ENCODE data around the gene CENPV.

DNA sequence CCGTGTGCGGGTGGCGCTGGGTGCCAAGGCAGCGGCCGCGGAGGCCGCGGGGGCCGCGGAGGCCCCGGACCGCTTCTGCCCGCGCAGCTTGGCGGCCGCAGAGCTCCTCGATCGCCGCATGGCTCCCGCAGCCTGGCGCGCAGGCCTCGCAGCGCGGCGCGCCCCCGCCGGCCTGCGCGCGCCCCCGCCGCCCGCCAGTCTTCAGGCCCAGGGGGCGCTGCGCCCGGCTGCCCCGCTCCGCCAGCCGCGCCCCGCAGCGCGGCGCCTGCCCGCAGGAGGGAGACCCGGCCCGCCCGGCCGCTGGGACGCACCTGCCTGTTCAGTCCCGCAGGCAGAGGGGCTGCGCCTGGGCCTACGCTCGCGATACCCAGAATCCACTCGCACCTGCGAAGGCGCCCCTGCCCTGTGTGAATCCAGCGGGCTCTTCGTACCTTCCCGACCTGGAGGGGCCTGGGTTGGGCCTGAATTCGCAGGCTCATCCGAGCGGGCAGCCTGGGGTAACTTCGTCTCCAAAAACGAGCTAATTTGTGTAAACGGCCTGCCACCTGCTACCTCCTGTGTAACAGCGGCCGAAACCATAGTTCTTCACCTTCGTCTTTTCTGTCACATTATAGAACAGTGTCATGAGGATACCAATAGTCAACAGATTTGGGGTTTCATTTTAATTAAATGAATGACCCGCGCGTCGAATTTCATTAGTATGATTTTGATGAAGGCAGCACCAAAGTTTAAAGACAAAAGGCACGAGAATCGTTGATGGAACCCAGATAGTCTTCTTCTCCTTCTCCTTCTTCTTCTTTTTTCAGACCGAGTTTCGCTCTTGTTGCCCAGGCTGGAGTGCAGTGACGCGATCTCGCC lies at the start of gene CENPV:
- TF ChIP-seq EZH2 (IDR thresholded peaks at IDR 0.05): no peak
- no peak for TF ChIP-seq POLR2AphosphoS5 (IDR thresholded peaks at IDR 0.05; ENCODE audit: borderline replicate concordance, low read depth, low read length)
